ENCODE results near the gene C17orf113.
A peak's percentile ranks its signal among the peaks of the same experiment; 100 is the strongest.
"Not testable (repeated sequence)": the region's sequence is repeated elsewhere in the genome, so short reads cannot be mapped to it uniquely, and the experiment has no call there.

Gene C17orf113

DNA sequence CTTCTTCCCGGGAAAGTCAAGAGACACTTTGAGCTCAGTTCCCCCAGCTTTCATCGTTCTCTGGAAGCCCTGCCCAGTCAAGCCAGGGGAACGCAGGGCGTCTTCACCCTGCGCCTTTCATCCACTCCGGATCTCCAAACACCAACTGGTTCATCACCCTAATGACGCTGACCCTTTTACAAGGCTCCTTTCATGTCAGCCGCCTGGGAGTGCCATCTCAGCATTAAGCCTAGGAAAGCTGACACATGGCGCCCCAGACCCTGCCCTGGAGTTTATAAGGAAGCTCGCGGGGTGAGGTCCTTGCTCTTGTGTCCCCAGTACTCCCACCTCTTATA, 32.6 kb downstream of the C17orf113 start:
- H3K4me3 ChIP-seq (ENCODE audit: low read depth, low read length), result peak overlapping the region; percentile 97

DNA sequence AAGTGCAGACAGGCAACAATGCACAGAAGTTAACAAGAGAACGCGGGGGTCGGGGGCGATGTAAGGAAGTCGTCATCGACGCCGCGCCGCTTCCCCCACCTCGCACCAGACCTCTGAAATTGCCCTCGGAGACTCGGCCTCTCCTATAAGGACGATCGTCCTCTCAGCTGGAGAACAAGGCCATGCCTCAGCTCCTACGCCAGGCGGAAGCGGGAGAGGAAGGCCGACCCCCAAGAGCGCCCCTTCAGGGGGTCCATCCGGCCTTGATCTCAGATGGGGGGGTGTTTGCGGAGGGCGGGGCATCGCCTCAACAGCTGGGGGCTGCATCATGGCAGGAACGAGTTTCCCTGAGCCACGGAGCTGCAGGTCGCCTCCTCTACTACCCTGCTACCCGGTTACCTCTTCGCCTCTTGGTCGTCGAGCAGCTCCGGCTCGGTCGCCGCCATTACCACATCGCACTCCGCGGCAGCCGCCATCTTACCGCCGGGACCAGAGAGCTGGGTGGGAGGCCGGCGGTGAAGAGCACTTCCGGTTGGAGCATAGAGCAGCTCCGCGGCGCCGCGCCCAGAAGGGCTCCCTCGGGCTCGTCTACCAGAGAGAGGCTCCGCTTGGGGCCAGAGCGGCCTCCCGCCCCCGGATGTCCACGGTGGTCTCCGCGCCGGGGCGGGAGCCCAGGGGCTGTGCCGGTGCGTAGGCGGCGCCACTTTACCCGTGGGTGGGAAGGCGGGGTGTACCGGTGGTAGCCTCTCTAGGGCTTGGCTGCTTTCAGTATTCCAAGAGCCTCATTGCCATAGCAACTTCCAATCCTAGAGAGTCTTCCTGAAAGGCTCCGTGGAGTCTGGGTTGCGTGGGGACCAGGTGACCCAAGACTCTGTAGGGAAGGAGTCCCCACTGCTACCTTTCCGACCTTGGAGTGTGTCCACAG, 33.2 kb downstream of the C17orf113 start, which contains the start of gene DNAJC7:
DNAJC7 (minus strand) TSS at position 499 of the 925 bp plus-strand sequence; CDS start at position 476, 23 bp downstream.
- peak within 1 kb of the TSS; percentile 97 for H3K4me3 ChIP-seq (ENCODE audit: low read depth, low read length)

DNA sequence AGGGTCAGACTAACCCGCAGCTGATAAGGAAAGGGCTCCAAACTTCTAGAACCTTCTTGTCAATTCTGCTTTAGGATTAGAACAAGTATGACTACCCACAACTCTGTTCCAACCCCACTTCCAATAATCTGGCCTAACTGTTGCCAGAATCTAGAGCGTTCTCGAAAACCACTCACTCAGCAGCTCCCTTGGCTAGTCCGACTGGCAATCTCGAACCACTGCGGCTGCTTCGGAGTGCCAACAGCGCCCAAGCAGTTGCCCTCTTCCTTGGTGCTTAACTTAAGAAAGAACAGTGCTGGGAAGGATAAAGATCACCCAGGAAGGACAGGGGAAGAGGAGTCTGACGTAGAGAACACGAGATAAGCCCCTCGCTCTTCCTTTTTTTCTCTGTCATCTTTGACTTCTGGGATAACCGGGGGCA, 34.0 kb downstream of the C17orf113 start:
- H3K4me3 ChIP-seq (ENCODE audit: low read depth, low read length), result peak overlapping the region; percentile 97

DNA sequence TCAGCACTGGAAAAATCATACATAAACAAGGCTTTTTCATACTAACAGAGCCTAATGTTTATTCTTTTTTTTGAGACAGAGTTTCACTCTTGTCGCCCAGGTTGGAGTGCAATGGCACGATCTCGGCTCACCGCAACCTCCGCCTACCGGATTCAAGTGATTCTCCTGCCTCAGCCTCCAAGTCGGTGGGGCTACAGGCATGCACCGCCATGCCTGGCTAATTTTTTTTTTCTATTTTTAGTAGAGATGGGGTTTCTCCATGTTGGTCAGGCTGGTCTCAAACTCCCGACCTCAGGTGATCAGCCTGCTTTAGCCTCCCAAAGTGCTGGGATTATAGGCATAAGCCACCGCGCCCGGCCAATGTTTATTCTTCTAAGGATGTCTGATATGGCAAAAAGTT, 36.7 kb downstream of the C17orf113 start:
- H3K4me3 ChIP-seq (ENCODE audit: low read depth, low read length), result not testable (repeated sequence)

DNA sequence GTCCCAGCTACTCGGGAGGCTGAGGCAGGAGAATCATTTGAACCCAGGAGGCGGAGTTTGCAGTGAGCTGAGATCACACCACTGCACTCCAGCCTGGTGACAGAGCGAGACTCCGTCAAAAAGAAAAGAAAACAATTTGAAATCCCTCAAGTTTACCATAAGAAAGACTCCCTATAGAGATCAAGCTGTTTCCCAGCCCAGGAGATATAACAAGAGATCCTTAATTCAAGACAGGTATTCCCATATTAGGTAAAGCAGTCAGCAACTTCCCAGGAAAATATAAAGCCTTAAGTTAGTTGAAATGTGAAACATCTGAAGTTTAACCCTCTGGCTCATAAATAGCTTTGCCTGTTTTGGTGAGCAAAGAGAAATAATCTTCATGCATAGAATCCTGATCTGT, 38.0 kb downstream of the C17orf113 start:
- H3K4me3 ChIP-seq (ENCODE audit: low read depth, low read length), result not testable (repeated sequence)

DNA sequence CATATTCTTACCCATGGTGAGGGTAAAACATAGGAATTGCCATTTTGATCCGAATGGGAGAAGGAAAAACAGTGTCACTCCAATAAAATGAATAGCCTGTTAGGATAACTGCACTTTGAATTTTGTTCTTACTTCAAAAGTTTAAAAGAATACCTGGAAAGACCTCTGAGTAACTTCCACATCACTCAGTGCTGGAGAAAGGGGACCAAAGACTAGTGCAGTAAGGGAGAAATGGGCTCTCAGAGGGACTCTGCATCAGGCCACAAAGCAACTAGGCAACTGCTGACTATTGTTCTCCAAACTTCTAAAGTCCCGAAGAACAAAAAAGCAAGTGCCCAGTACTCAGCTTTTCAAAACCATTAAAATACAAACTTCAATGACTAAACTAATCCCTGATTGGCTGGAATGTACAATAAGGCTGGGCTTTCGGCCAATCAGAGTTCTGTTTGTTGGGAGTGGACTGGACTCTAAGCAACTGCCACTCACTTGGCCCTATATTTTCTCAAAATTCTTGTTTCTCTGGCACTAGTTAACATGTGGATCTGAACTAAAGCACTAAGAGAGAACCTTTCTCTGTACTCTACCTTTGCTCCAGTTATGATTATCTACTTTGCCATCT, 39.4 kb downstream of the C17orf113 start:
- no peak overlapping the region for H3K4me3 ChIP-seq (ENCODE audit: low read depth, low read length)

DNA sequence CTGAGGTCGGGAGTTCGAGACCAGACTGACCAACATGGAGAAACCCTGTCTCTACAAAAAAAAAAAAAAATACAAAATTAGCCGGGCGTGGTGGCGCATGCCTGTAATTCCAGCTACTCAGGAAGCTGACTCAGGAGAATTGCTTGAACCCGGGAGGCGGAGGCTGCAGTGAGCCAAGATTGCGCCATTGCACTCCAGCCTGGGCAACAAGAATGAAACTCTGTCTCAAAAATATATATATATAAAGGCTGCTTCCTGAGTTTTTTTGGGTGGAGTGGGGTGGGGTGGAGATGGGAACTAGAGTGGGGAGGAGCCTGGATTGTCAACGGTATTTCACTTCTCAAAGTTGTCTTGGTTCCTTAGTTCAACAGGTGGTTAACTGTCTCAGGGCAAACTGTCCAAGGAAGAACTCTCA, 40.1 kb downstream of the C17orf113 start:
- H3K4me3 ChIP-seq (ENCODE audit: low read depth, low read length), result not testable (repeated sequence)

DNA sequence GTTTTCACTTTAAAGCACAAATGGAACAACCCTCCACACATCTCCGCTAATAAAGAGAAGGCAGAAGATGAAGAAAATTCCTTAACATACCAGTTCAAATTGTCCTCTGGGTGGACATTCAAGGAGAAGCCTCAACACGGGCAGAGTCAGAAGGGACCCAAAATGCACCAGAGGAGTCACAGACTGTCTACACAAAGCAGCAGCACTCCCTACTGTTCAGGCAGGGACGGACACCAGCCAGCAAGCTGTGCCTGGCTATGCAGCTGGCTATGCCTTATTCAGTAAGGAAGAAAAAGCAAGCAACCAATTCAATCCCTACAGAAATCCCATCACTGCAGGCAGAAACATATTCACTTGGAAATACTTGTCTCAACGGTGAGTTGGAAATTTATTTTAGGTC, 41.2 kb downstream of the C17orf113 start:
- no peak overlapping the region for H3K4me3 ChIP-seq (ENCODE audit: low read depth, low read length)

DNA sequence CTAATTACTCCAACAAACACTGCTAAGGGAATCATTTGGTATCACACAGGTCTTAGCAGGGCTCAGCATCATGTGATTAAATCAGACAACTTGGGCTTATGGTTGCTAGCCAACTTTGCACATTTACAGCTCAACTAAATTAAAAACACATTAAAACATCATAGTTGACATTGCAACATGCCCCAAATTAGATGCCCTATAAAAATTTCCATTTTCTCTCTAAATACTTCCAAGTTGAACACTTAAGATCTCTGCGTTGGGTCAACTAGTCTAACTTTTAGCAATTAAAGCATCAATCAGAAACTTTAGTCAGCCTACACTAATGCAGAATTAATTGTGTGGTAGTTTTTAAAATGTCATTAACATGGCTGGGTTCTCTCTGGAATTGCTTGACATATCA, 45.2 kb downstream of the C17orf113 start:
- no peak overlapping the region for H3K4me3 ChIP-seq (ENCODE audit: low read depth, low read length)

DNA sequence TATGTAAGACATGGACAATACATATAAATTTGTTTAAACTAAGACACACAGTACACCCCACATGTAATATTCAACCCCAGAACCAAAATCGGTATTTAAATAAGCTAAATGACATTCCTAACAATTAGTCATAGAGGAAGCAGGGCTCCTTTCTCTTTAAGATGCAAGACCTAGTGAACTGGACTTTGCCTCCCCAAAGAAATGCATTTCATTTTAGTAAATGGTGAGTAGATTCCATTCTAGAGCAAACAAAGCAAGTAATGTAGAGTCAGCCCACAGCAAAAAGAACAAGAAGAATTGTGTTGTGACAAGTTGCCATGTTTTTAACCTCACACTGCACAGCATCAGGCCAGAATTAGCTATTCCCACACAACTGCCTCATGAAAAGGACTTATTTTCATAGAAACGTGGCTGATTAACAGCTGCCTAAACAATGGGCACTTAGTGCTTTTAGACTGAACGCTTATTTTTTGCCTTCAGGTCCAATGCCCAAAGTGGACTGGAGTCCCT, 47.6 kb downstream of the C17orf113 start:
- no peak overlapping the region for H3K4me3 ChIP-seq (ENCODE audit: low read depth, low read length)

DNA sequence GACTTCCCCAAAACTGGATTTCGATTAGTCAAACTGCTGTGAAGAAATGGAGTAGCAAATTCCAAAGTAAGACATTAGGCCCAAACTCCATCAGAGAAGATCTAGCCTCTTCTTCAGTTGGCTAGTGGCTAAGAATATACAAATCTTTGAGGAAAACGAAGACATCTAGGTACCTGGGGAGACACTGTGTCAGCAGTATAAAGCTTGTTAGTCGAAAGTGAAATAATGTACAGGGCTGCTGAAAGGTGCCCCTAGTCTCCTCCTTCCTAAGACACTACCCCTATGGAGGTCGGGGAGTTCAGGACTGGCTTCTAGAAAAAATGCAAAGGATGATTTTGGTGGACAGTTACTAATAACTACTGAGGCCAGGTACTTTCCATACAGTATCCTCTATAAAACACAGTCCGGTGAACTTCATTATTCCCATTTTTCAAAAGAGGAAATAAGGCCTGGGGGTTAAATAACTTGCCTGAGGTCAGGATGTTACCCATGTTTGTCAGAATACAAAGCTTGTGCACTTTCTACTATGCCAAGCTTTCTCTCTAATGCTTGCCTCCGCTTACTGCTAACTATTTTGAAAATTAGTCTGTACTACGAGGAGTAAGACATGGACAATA, 48.1 kb downstream of the C17orf113 start:
- H3K4me3 ChIP-seq (ENCODE audit: low read depth, low read length), result no peak overlapping the region

DNA sequence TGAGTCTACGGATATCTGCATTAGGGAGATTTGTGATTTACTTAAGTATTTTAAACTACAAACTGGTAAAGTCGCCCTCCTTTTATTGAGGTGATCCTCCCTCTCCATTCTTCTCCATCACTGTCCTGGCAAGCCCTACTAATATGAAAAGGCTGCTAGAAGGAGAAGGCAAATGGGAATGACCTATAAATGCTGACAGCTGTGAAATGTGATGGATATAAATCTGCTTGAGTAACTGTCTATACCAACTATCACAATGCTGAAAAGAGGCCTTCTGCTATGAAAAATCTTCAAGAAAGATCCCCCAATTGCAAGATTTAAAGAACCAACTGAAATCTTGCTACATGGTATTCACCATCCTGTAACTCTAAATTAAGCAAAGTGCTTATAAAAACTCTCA, 48.7 kb downstream of the C17orf113 start:
- H3K4me3 ChIP-seq (ENCODE audit: low read depth, low read length), result no peak overlapping the region

DNA sequence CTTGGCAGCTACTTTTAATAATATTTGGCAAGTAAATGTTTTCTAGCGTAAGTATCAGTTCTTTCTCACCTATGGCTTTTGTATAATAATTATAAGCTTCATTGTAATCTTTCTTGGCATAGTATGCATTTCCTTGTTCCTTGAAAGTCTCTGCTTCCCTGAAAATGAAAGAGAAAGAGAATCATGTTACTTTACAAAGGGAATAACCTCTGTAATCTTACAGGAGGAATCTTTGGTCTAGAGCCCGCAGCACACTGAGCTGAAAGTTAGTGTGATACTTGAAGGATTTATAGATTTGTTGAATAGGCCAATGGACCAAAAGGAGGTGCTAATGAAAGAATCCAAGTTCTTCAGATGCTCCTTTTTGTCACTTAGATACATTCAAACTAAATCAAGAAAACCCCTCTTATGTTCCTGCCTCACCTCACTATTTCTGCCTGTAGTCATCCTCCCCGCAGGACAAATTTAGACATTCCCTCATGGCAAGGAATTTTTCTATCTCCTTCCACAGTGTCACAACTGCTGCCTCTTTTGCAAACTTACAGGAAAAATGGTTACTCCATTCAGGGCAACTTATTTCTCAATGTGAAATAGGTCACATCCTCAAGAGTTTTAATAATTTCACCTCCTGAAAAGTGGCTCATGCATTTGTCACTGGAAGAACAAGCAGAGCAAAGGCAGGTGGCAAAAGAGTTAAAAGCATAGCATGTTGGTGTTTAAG, 49.8 kb downstream of the C17orf113 start:
- no peak overlapping the region for H3K4me3 ChIP-seq (ENCODE audit: low read depth, low read length)

DNA sequence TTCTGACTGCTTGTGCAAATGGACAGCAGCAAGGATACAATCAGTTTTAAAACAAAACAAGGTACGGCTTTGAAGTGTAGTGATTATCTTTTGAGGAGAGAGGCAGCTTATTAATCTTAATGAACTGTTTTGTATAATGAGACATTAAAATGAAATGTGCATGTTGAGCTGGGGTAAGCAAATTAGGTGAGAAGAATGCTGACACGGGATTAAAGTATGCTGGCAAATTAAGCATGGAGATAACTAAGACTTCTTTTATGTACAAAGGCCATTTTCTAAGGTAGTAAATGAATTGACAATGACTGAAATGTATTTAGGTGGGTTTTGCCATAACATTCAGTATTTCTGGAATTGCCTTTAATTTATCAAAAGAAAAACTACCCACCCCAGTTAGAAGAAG, 51.9 kb downstream of the C17orf113 start:
- H3K4me3 ChIP-seq (ENCODE audit: low read depth, low read length), result no peak overlapping the region

DNA sequence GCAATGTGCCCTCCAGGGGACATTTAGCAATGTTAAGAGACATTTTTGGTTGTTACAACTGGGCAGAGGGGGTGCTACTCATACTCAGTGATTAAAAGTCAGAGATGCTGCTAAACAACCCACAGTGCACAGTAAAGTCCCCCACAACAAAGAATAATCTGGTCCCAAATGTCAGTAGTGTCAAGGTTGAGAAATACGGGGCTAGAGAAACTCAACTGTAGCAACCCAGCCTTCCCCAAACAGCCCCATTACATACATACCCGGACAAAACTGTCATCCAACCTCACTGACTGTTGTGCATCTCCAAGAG, 53.6 kb downstream of the C17orf113 start:
- no peak overlapping the region for H3K4me3 ChIP-seq (ENCODE audit: low read depth, low read length)

DNA sequence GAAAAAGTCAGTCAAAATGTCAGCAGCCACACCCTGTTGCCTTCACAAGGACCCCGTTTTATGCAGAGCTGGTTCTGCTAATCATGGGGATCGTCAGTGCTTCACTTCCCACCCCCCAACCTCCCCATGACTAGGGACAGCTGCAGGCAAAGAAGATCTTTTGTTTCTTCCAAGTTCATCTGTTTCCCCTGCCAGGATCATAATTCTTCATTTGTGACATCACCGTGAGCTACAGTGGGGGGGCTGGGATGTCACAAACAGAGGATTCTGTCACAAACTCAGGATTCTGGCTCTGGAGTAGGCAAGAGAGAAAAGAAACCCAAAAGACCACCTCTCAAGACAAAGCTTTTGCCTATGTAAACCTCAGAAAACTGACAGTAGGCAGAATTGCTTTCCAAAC, 57.8 kb downstream of the C17orf113 start:
- no peak overlapping the region for H3K4me3 ChIP-seq (ENCODE audit: low read depth, low read length)

DNA sequence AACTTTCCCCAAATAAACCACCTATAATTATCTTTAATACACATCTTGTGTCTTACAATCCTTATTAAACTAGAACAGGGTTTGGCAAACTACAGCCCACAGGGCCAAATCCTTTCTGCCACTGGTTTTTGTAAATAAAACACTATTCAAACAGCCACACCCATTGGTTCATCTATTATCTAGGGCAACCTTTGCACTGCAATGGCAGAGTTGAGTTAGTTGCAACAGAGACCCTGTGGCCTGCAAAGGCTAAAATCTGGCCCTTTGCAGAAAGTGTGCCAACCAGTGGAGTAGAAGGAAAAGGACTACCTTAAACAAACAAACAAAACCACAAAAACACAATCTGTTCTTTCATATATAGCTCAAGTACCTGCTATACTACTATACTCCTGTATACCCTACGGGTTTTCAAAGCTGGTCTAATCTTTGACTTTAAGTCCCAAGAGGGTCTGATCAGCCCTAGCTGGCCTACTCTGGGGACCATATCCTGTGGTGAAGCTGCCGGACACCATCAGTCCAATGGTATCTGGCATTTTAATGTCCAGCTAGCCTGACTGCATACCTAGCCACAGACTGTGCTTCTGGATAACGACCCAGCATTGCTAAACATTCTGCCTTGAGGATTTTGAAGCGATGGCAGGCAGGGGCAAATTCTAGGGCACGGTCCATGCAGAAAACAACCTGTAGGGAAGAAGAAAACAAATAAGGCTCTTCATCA, 60.5 kb downstream of the C17orf113 start:
- H3K4me3 ChIP-seq (ENCODE audit: low read depth, low read length), result no peak overlapping the region

DNA sequence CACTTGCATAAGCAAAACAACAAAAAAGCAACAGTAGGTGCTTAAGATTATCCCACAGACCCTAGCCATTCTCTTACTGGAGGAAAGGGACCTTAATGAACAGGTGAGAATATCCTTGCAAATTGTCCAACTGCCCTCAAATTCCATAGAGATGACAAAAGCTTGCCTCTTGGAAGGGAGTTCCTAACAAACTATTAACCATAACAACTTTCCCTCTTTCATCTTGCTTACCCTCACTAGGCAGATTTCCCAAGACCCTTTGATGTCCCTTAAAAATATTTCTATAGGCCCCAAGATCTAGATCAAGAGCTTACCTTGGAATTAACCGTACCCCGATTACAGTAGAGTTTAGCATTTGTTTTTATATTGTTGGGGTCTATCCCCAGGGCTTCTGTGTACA, 62.0 kb downstream of the C17orf113 start:
- H3K4me3 ChIP-seq (ENCODE audit: low read depth, low read length), result no peak overlapping the region

Measured in iPS-11a (cell line).